Parathyroid adenoma (tissue), 2 donors: ENCODE data around the gene FGGY.

ENCODE experiments used
- H2AFZ ChIP-seq: fragments of 300-600 bp; sonication (generic); one replicate; pipeline ENCODE4 v1.7.0; 2017; ENCODE audit warnings: antibody characterized with exemption, mild to moderate bottlenecking
- H3K27ac ChIP-seq: fragments of 300-600 bp; sonication (generic); one replicate; pipeline ENCODE4 v1.7.0; 2017
- H3K27me3 ChIP-seq: fragments of 300-600 bp; sonication (generic); one replicate; pipeline ENCODE4 v1.7.0; 2017; ENCODE audit warnings: low read length; ENCODE audit not compliant: control insufficient read depth, insufficient read depth
- H3K36me3 ChIP-seq: fragments of 300-600 bp; sonication (generic); one replicate; pipeline ENCODE4 v1.7.0; 2017; ENCODE audit warnings: low read length; ENCODE audit not compliant: control insufficient read depth, insufficient read depth
- H3K4me1 ChIP-seq: fragments of 300-600 bp; sonication (generic); one replicate; pipeline ENCODE4 v1.7.0; 2017; ENCODE audit warnings: control low read depth
- H3K4me2 ChIP-seq: fragments of 300-600 bp; sonication (generic); one replicate; pipeline ENCODE4 v1.7.0; 2017; ENCODE audit warnings: low read length
- H3K4me3 ChIP-seq: fragments of 300-600 bp; sonication (generic); one replicate; pipeline ENCODE4 v1.7.0; 2017; ENCODE audit warnings: low read depth, low read length
- H3K79me2 ChIP-seq: fragments of 300-600 bp; sonication (generic); one replicate; pipeline ENCODE4 v1.7.0; 2017; ENCODE audit warnings: control low read depth
- H3K9ac ChIP-seq: fragments of 300-600 bp; sonication (generic); one replicate; pipeline ENCODE4 v1.7.0; 2017; ENCODE audit warnings: mild to moderate bottlenecking
- H3K9me3 ChIP-seq: fragments of 300-600 bp; sonication (generic); one replicate; pipeline ENCODE4 v1.7.0; 2017; ENCODE audit warnings: low read length; ENCODE audit not compliant: control insufficient read depth
- TF ChIP-seq, protein P1 (sequence below): fragments of 300-600 bp; sonication (generic); IDR thresholded peaks from one replicate; pipeline ENCODE4 v1.7.0; 2017; ENCODE audit warnings: antibody characterized with exemption, mild to moderate bottlenecking
- donor health status: primary hyperparathyroidism.

Gene FGGY

DNA sequence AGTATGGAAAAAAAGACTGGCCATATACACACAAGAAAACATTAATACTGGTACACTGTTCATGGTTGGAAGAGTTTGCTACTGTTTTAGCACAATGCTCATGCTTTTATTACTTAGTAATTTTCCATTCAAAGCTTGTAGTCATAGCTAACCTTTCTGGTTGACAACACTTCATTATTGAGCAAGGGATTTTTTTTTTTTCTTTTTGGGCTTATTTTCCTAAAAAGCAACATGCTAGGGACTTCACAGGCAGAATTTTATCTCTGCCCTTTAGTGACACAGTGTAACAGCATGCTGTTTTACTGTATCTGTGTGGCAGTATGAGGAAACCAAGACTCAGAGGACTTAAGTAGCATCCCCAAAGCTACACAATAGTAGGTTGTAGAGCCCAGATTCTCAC lies 58.5 kb downstream of the FGGY start:
- Histone ChIP-seq H3K9me3 (no peaks in the 10 kb centered on the region), H2AFZ (no peak overlapping the region), H3K9ac (no peak overlapping the region), H3K4me2 (no peak overlapping the region), H3K4me1 (peaks cover 3% of the 10 kb centered on the region), H3K27me3 (no peaks in the 10 kb centered on the region), H3K36me3 (no peaks in the 10 kb centered on the region), H3K4me3 (no peak overlapping the region), H3K27ac (no peak overlapping the region), H3K79me2 (no peaks in the 10 kb centered on the region)
- TF ChIP-seq, protein P1, sequence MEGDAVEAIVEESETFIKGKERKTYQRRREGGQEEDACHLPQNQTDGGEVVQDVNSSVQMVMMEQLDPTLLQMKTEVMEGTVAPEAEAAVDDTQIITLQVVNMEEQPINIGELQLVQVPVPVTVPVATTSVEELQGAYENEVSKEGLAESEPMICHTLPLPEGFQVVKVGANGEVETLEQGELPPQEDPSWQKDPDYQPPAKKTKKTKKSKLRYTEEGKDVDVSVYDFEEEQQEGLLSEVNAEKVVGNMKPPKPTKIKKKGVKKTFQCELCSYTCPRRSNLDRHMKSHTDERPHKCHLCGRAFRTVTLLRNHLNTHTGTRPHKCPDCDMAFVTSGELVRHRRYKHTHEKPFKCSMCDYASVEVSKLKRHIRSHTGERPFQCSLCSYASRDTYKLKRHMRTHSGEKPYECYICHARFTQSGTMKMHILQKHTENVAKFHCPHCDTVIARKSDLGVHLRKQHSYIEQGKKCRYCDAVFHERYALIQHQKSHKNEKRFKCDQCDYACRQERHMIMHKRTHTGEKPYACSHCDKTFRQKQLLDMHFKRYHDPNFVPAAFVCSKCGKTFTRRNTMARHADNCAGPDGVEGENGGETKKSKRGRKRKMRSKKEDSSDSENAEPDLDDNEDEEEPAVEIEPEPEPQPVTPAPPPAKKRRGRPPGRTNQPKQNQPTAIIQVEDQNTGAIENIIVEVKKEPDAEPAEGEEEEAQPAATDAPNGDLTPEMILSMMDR: no peak

GRCh38 chr1:59356627-59357026 lies 59.7 kb downstream of the FGGY start:
- Histone ChIP-seq H3K4me2 (no peak overlapping the region), H3K27ac (no peak overlapping the region), H3K4me1 (peaks cover 3% of the 10 kb centered on the region), H3K27me3 (no peaks in the 10 kb centered on the region), H3K4me3 (no peak overlapping the region), H3K36me3 (no peaks in the 10 kb centered on the region), H2AFZ (no peak overlapping the region), H3K79me2 (no peaks in the 10 kb centered on the region), H3K9ac (no peak overlapping the region), H3K9me3 (no peaks in the 10 kb centered on the region)
- TF ChIP-seq, protein P1: no peak

DNA sequence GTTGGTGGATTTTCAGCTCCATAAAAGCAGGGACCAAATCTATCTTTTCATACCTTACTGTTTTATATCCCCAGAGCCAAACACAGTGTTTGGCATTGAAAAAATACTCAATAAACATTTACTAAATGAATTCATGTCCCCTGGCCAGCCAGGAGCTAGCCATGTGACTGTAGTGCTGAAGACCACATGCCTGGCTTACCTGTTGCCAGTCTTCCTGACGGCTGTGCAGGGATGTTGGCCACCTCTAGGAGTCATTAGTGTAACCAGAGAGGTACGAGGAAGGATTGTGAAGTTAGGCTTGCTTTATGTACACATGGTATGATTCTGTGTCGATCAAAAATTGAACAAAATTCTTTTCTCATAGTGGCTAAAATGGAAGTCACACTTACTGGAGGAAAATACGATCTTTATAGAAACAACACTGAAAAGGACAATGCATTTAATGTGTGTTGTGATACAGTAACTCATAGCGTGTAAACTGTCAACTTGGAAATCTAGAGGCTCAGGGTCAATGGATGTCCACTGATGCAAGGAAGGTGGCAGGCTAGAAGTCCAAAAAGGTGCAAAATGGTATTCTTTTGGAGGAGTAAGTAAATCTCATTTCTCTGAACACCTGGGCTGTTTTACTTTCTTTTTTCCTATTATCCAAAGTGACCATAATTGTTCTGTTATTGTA lies 60.9 kb downstream of the FGGY start:
- no peak overlapping the region for H3K9ac ChIP-seq
- no peaks in the 10 kb centered on the region for H3K9me3 ChIP-seq
- H3K27me3 ChIP-seq: no peaks in the 10 kb centered on the region
- H3K27ac ChIP-seq: no peak overlapping the region
- H3K4me2 ChIP-seq: no peak overlapping the region
- H3K4me1 ChIP-seq: peaks cover 3% of the 10 kb centered on the region
- H2AFZ ChIP-seq: no peak overlapping the region
- H3K79me2 ChIP-seq: no peaks in the 10 kb centered on the region
- TF ChIP-seq, protein P1: no peak
- no peaks in the 10 kb centered on the region for H3K36me3 ChIP-seq
- no peak overlapping the region for H3K4me3 ChIP-seq

DNA sequence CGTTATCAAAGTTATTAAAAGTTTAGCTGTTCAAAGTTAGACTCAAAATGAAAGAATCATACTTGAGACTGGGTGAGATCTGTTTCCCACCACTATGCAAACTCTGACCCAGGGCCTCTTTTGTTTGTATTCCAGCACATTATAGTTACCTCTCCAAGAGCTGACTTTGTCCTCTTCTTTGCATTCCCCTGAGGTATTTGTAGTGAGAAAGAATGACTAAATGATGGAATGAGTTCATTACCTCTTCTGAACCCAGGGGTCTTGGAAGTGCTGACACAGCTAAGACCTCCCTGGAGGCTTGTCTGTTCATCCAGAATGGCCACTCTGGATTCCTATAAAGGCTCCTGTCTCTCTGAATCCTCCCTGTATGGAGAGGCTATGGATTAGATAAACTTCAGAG lies 62.4 kb downstream of the FGGY start:
- Histone ChIP-seq H3K4me1 (peaks cover 3% of the 10 kb centered on the region), H3K27ac (no peak overlapping the region), H3K4me3 (no peak overlapping the region), H3K9ac (no peak overlapping the region), H3K9me3 (no peaks in the 10 kb centered on the region), H2AFZ (no peak overlapping the region), H3K27me3 (no peaks in the 10 kb centered on the region), H3K4me2 (no peak overlapping the region), H3K79me2 (no peaks in the 10 kb centered on the region), H3K36me3 (no peaks in the 10 kb centered on the region)
- TF ChIP-seq, protein P1: no peak

GRCh38 chr1:59360170-59360569 lies 63.3 kb downstream of the FGGY start:
- H3K4me1 ChIP-seq: no peaks in the 10 kb centered on the region
- H3K27ac ChIP-seq: no peak overlapping the region
- H3K27me3 ChIP-seq: no peaks in the 10 kb centered on the region
- H3K4me2 ChIP-seq: no peak overlapping the region
- H3K79me2 ChIP-seq: no peaks in the 10 kb centered on the region
- H3K36me3 ChIP-seq: no peaks in the 10 kb centered on the region
- H3K9ac ChIP-seq: no peak overlapping the region
- H3K4me3 ChIP-seq: no peak overlapping the region
- TF ChIP-seq, protein P1: no peak
- no peak overlapping the region for H2AFZ ChIP-seq
- H3K9me3 ChIP-seq: no peaks in the 10 kb centered on the region
